Urothelium cell line (cell line): ENCODE results near the gene ATP9B.

Experiments
- DNase-seq: peaks from one replicate; pipeline ENCODE4 v3.0.0; 2011; ENCODE audit warnings: low spot score, mixed read lengths
- FAIRE-seq: peaks from 2 replicates; lab custom pipeline; 2011; peaks lifted over from hg19 to GRCh38; lab: Jason Lieb, UNC

ATP9B gene

GRCh38 chr18:79402977-79403722 lies 334.0 kb downstream of the ATP9B start:
- FAIRE-seq (no peak), DNase-seq (no peak)

GRCh38 chr18:79403723-79404566 lies 334.8 kb downstream of the ATP9B start:
- DNase-seq: no peak
- FAIRE-seq: no peak

- FAIRE-seq (no peak), DNase-seq (no peak)
Observed at GRCh38 chr18:79404567-79404910, 335.3 kb downstream of the ATP9B start.

GRCh38 chr18:79405019-79405780 lies 336.0 kb downstream of the ATP9B start:
- FAIRE-seq (no peak), DNase-seq (no peak)

GRCh38 chr18:79405781-79406575 lies 336.8 kb downstream of the ATP9B start:
- DNase-seq: no peak
- FAIRE-seq: no peak

GRCh38 chr18:79406708-79407107 lies 337.5 kb downstream of the ATP9B start:
- DNase-seq (no peak), FAIRE-seq (no peak)

GRCh38 chr18:79409313-79409712 lies 340.1 kb downstream of the ATP9B start:
- peak; percentile 68 for FAIRE-seq

GRCh38 chr18:79410171-79410641 lies 341.0 kb downstream of the ATP9B start:
- no peak for FAIRE-seq
- DNase-seq: no peak

More at GRCh38 chr18:79409313-79409712, 340.1 kb downstream of the ATP9B start:
- DNase-seq: no peak

GRCh38 chr18:79410731-79411613 lies 341.8 kb downstream of the ATP9B start:
- no peak for FAIRE-seq
- DNase-seq: no peak

GRCh38 chr18:79411614-79412526 lies 342.7 kb downstream of the ATP9B start:
- DNase-seq (no peak), FAIRE-seq (no peak)

- FAIRE-seq: no peak
- DNase-seq: no peak
Observed at GRCh38 chr18:79413025-79413424, 343.8 kb downstream of the ATP9B start.

GRCh38 chr18:79413426-79413825 lies 344.2 kb downstream of the ATP9B start:
- DNase-seq (no peak), FAIRE-seq (no peak)

- no peak for DNase-seq
- no peak for FAIRE-seq
Observed at GRCh38 chr18:79413901-79414300, 344.7 kb downstream of the ATP9B start.

- no peak for DNase-seq
- no peak for FAIRE-seq
Observed at GRCh38 chr18:79416022-79416676, 347.0 kb downstream of the ATP9B start.

- FAIRE-seq (no peak), DNase-seq (no peak)
Observed at GRCh38 chr18:79416677-79417052, 347.5 kb downstream of the ATP9B start.

- FAIRE-seq: no peak
- no peak for DNase-seq
Observed at GRCh38 chr18:79418236-79418635, 349.0 kb downstream of the ATP9B start.

GRCh38 chr18:79418642-79419041 lies 349.4 kb downstream of the ATP9B start:
- DNase-seq: no peak
- FAIRE-seq: no peak
